Keratinocyte (primary cell): Measurements from ENCODE around the gene PITPNC1.

Experiments
- EZH2 ChIP-seq: IDR thresholded peaks from one replicate; pipeline ENCODE4 v1.6.1; 2012; ENCODE audit warnings: inconsistent platforms, mild to moderate bottlenecking, low read length, moderate library complexity
- TF ChIP-seq, protein P1 (sequence below), 3 experiments: IDR thresholded peaks in 1 of 3; conservative IDR thresholded peaks in 1 of 3; optimal IDR thresholded peaks in 1 of 3; 2 replicates in 2 of 3; 3 replicates in 1 of 3; pipeline versions ENCODE3 to v1.5.1; 2011; ENCODE audit warnings: low read length in 3 of 3, mild to moderate bottlenecking in 3 of 3, moderate library complexity in 2 of 3, control low read depth in 1 of 3, inconsistent platforms in 1 of 3; ENCODE audit not compliant: insufficient read depth in 2 of 3; ENCODE audit errors: extremely low read depth in 1 of 3

GRCh38 chr17:67605256-67605912 is 228.3 kb downstream of the PITPNC1 start:
- TF ChIP-seq EZH2, result no peak
- TF ChIP-seq, protein P1, sequence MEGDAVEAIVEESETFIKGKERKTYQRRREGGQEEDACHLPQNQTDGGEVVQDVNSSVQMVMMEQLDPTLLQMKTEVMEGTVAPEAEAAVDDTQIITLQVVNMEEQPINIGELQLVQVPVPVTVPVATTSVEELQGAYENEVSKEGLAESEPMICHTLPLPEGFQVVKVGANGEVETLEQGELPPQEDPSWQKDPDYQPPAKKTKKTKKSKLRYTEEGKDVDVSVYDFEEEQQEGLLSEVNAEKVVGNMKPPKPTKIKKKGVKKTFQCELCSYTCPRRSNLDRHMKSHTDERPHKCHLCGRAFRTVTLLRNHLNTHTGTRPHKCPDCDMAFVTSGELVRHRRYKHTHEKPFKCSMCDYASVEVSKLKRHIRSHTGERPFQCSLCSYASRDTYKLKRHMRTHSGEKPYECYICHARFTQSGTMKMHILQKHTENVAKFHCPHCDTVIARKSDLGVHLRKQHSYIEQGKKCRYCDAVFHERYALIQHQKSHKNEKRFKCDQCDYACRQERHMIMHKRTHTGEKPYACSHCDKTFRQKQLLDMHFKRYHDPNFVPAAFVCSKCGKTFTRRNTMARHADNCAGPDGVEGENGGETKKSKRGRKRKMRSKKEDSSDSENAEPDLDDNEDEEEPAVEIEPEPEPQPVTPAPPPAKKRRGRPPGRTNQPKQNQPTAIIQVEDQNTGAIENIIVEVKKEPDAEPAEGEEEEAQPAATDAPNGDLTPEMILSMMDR (optimal IDR thresholded peaks at IDR 0.05 in 1 of 3, IDR thresholded peaks at IDR 0.05 in 1 of 3, conservative IDR thresholded peaks at IDR 0.05 in 1 of 3; ENCODE audit: extremely low read depth in 1 of 3, insufficient read depth in 2 of 3, low read length in 3 of 3), result no peak
